ENCODE data around the gene PCDHGB4.
"Not testable (repeated sequence)": the region's sequence is repeated elsewhere in the genome, so short reads cannot be mapped to it uniquely, and the experiment has no call there.

Gene PCDHGB4

GRCh38 chr5:141430332-141431113, 43.0 kb downstream of the PCDHGB4 start, which contains the start of gene PCDHGA12:
TSS of gene PCDHGA12 (plus strand) at chr5:141430507. CDS start at chr5:141430760, 253 bp downstream.
- DNase-seq (ENCODE audit: low read depth) = no peak

DNA sequence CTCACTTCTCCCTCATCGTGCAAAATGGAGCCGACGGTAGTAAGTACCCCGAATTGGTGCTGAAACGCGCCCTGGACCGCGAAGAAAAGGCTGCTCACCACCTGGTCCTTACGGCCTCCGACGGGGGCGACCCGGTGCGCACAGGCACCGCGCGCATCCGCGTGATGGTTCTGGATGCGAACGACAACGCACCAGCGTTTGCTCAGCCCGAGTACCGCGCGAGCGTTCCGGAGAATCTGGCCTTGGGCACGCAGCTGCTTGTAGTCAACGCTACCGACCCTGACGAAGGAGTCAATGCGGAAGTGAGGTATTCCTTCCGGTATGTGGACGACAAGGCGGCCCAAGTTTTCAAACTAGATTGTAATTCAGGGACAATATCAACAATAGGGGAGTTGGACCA, 43.8 kb downstream of the PCDHGB4 start:
- DNase-seq (ENCODE audit: low read depth) = no peak

GRCh38 chr5:141432308-141432707, 44.8 kb downstream of the PCDHGB4 start:
- DNase-seq (ENCODE audit: low read depth) = not testable (repeated sequence)

GRCh38 chr5:141432726-141433125, 45.2 kb downstream of the PCDHGB4 start:
- DNase-seq (ENCODE audit: low read depth) = not testable (repeated sequence)

DNA sequence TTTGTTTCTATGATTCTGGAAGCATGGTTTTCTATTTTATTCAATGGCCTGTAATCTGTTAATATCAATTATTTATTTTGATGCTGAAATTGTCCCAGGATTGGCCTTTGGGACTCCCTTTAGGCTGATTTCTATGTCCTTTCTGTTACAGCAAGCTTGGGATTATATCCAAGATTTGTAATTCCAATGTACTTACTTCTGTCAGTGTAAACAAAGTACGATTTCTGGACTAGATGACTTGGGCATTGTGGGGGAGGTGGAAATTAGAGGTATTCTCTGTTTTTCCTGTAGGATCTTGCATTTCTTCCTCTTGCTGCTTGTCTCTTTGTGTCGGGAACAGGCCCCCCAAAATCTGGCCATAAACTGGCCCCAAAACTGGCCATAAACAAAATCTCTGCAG, 46.5 kb downstream of the PCDHGB4 start:
- no peak for DNase-seq (ENCODE audit: low read depth)

DNA sequence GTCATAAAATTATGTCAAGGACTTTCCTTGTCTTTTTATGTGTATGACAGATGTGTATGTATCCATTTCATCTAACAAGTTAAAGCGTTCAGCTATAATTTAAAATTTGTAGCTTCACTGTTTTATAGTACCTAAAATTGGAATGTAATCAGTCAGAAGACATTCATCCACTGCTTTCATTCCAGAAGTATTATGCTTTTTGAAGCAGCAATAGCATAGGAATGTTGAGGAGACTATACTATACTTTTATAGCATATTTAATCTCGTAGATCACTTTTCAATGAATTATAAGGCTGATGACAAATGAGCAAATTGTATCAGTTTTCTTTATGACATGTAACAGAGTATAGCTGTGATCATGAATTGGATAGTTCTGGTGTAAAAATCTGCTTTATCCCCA, 49.7 kb downstream of the PCDHGB4 start:
- DNase-seq (ENCODE audit: low read depth) = no peak

GRCh38 chr5:141439411-141440141, 52.1 kb downstream of the PCDHGB4 start:
- DNase-seq (ENCODE audit: low read depth) = no peak
